ENCODE data around the gene PLXDC2.

- TF ChIP-seq CTCF (IDR thresholded peaks at IDR 0.05) = no peak
- no peak for TF ChIP-seq EZH2 (IDR thresholded peaks at IDR 0.05; ENCODE audit: borderline replicate concordance, insufficient read depth, low read depth, low read length, poor library complexity, severe bottlenecking)
Measured at GRCh38 chr10:20108021-20108420, 291.8 kb downstream of the PLXDC2 start.

All from B cell (primary cell).